DND-41 (cell line): Measurements from ENCODE around the gene PTTG2.

ENCODE experiments used
- CTCF ChIP-seq: IDR thresholded peaks from 2 replicates; pipeline ENCODE4 v1.5.1; 2012; ENCODE audit warnings: borderline replicate concordance, low read length, moderate library complexity, mild to moderate bottlenecking; ENCODE audit not compliant: poor library complexity, severe bottlenecking; ENCODE audit errors: extremely low read depth
- EZH2 ChIP-seq: IDR thresholded peaks from 3 replicates; pipeline ENCODE4 v1.6.1; 2012; ENCODE audit warnings: borderline replicate concordance, low read depth, mild to moderate bottlenecking, moderate library complexity, low read length, inconsistent platforms; ENCODE audit not compliant: severe bottlenecking

- TF ChIP-seq CTCF, result no peak
- no peak for TF ChIP-seq EZH2
These were observed 667 bp downstream of the PTTG2 start for GRCh38 chr4:37960679-37961450.
